AG09319 (cell line): ENCODE results near the gene ANKDD1A.

Source experiments
- DNase-seq: peaks from one replicate; pipeline ENCODE4 v3.0.0-alpha.2; 2010; ENCODE audit warnings: low read depth; ENCODE audit errors: extremely low read depth
- TF ChIP-seq, protein P1 (sequence below): IDR thresholded peaks from 2 replicates; pipeline ENCODE4 v1.5.1; 2011; ENCODE audit warnings: low read depth, mild to moderate bottlenecking, inconsistent platforms, low read length, moderate library complexity

The ANKDD1A gene

GRCh38 chr15:64895285-64896065 lies 16.2 kb upstream of the ANKDD1A start:
- DNase-seq: no peak

GRCh38 chr15:64896371-64897069 lies 15.2 kb upstream of the ANKDD1A start:
- TF ChIP-seq, protein P1, sequence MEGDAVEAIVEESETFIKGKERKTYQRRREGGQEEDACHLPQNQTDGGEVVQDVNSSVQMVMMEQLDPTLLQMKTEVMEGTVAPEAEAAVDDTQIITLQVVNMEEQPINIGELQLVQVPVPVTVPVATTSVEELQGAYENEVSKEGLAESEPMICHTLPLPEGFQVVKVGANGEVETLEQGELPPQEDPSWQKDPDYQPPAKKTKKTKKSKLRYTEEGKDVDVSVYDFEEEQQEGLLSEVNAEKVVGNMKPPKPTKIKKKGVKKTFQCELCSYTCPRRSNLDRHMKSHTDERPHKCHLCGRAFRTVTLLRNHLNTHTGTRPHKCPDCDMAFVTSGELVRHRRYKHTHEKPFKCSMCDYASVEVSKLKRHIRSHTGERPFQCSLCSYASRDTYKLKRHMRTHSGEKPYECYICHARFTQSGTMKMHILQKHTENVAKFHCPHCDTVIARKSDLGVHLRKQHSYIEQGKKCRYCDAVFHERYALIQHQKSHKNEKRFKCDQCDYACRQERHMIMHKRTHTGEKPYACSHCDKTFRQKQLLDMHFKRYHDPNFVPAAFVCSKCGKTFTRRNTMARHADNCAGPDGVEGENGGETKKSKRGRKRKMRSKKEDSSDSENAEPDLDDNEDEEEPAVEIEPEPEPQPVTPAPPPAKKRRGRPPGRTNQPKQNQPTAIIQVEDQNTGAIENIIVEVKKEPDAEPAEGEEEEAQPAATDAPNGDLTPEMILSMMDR: no peak
- DNase-seq: no peak

More at GRCh38 chr15:64895285-64896065, 16.2 kb upstream of the ANKDD1A start:
- TF ChIP-seq, protein P1: no peak; the same call in 1 of the 2 replicates

DNA sequence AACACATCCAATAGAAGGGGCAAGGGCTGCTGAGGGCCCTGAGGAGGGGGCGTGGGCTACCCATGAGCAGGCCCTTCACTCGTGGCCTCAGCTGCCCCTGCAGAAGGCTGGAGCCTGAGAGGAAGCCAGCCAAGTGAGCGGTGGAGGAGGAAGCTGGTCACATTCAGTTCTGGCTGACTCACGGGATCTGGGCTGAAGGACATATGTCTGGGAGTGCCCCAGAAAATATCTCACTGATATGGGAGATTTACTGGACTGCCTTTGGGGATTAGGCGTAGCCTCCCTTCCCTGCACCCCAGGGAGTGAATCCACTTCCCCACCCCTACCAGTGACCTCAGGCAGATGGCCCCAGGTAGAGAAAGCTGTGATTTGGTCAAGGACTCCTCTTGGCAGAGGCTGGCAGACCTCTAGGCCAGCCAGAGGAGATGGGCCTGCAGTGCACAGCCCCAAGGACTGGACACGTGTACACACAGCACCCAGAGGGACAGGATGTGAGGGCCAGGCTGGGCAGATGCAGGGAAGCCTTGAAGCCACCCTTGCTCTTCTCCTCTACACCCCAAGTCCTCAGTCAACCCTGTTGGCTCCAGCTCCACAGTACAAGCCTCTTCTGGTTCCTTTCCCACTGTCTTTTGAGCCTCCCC lies 14.2 kb upstream of the ANKDD1A start:
- TF ChIP-seq, protein P1: no peak
- DNase-seq: no peak

GRCh38 chr15:64898406-64898805 lies 13.3 kb upstream of the ANKDD1A start:
- TF ChIP-seq, protein P1: no peak
- DNase-seq: no peak

DNA sequence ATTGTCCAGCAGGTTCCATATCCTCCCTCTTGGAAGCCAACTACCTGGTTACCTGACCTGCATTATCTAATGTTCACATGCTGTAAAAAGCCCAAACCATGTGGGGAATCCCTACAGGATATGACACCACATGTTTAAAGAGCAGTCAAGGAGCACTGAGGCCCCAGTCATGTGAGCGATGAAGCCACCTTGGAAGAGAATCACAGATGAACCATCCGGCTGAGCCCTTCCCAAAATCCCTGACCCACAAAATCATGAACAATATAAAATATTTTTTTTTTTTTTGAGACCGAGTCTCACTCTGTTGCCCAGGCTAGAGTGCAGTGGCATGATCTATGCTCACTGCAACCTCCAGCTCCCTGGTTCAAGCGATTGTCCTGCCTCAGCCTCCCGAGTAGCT lies 10.6 kb upstream of the ANKDD1A start:
- no peak for DNase-seq
- TF ChIP-seq, protein P1: no peak

GRCh38 chr15:64901914-64902313 lies 9.8 kb upstream of the ANKDD1A start:
- TF ChIP-seq, protein P1: no peak
- DNase-seq: no peak

DNA sequence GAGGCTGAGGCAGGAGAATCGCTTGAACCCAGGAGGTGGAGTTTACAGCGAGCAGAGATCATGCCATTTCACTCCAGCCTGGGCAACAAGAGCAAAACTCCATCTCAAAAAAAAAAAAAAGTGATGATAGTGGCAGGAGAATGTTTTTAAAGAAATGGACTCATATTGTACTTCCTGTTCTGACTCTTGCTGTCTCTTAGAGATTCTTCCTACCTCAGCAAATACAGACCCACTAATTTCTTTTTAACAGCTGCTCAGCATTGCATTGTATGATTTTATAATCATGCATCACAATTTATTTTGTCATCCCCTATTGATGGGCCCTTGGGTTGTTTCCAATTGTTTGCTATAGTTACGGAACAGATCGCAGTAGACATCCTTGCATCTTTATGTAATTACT lies 8.8 kb upstream of the ANKDD1A start:
- TF ChIP-seq, protein P1: no peak
- DNase-seq: no peak
